Right lobe of liver (tissue), 6 donors: ENCODE results near the gene HDAC6. TPM values are rescaled to one million over a fixed set of nuclear protein-coding genes. Genes with fewer than 3 reads are reported as not detected.

Experiments used
- ATAC-seq, 4 donors: fragments of 200-7000 bp; cut with Tn5 transposase; one replicate each; pipeline ENCODE4 v1.9.1; 2020; ENCODE audit warnings: mild to moderate bottlenecking in 4 of 4, moderate library complexity in 4 of 4
- DNase-seq, 3 donors: peaks; one replicate each; pipeline ENCODE4 v3.0.0-alpha.2; 2020
- H3K27ac ChIP-seq, 3 donors: fragments of 200-600 bp; one replicate each; pipeline ENCODE4 v1.8.0; 2022
- H3K27me3 ChIP-seq, 2 donors: fragments of 200-600 bp; one replicate each; pipeline ENCODE4 v1.8.0; 2022
- H3K36me3 ChIP-seq, 4 donors: fragments of 200-600 bp; sonication (generic) in 1 of 4; one replicate each; pipeline versions ENCODE4 v1.5.1 to v1.8.0; 2017 to 2022; ENCODE audit warnings: control low read depth in 1 of 4
- H3K4me1 ChIP-seq, 4 donors: fragments of 200-600 bp; sonication (generic) in 1 of 4; one replicate each; pipeline versions ENCODE4 v1.5.1 to v1.8.0; 2017 to 2022; ENCODE audit warnings: control low read depth in 1 of 4
- H3K4me3 ChIP-seq, 3 donors: fragments of 200-600 bp; one replicate each; pipeline ENCODE4 v1.8.0; 2022
- H3K9me3 ChIP-seq, 4 donors: fragments of 200-600 bp; sonication (generic) in 1 of 4; one replicate each; pipeline versions ENCODE4 v1.5.1 to v1.8.0; 2017 to 2022; ENCODE audit warnings: control low read depth in 1 of 4
- POLR2A ChIP-seq: fragments of 450-650 bp; IDR thresholded peaks from one replicate; pipeline ENCODE4 v1.6.1; 2017; ENCODE audit warnings: antibody characterized with exemption, mild to moderate bottlenecking
- WGBS: methylation state at CpG from one replicate; pipeline ENCODE4 v1.1.6; 2018; ENCODE audit warnings: low coverage, low lambda C conversion rate; ENCODE audit not compliant: insufficient coverage; ENCODE audit errors: missing lambda C conversion rate; 5-methylcytosine and 5-hydroxymethylcytosine counted together
- intact Hi-C, 2 donors: fragments of 100-400 bp; cut with DNase I; formaldehyde crosslinking; loops; one replicate each; pipeline versions ENCODE4 v1.11.2 to v1.14.1; 2022
- total RNA-seq, 6 experiments: library from RNA; depleted of rRNA in 2 of 6; stranded (reverse); fragments of >200 nt in 2 of 6; fragmentation: NEBNext Ultra II Directional in 3 of 6; extraction: Animal tissue kit (Norgen Biotek cat#: 25700) in 3 of 6; gene quantifications; one replicate each; pipeline versions ENCODE4 v1.1.0 to v1.2.4, GENCODE V29; 2016 to 2023
- TF ChIP-seq, protein P1 (sequence below), 4 donors: fragments of 200-600 bp in 3 of 4; fragments of 450-650 bp in 1 of 4; IDR thresholded peaks; one replicate each; pipeline versions ENCODE4 v1.5.1 to v1.8.0; 2016 to 2022; ENCODE audit warnings: antibody characterized with exemption in 4 of 4, mild to moderate bottlenecking in 2 of 4
- donor health status: DM: no; HTN: yes; CAD: no.
- donor health status: DM: no; HTN: no; CAD: no.
- donor health status: DM: no; HTN: no; CAD: no.
- donor health status: DM: no; HTN: yes; CAD: no.
- donor health status: DM: no; HTN: yes; CAD: no.

Gene HDAC6
- total RNA-seq, 6 experiments from 2014 or later, result 84.4 to 173 (median 136) TPM

DNA sequence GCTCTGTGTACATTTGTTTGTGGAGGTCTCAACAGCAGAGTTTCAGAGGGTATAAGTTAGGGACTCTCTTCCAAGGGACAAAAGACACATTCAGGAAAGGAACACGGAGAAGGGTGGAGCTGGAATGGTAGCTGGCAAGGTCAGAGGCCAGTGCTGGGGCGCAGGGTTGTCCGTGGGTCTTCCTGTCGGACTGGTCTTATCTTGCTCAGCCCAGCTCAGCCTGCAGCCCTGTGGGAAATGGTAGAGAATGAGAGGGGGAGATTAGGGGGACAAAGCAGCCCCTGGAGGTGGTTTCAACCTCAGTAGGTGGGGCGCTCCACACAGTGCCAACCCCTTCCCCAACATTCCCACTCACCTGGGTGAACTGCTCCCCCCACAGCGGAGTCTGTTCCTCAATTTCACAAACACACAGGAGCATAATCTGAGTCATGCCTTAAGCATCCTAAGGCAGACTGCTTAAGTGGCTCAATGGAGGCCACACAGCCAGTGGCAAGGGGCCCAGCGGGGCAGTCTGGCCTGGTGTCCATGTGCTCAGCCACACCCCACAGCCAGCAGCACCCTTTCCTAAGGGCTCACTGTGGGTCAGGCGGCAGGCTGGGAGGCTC, 6.9 kb upstream of the HDAC6 start:
- 66% methylated on average over 4 of the region's 8 CpGs for whole genome bisulfite sequencing
- H3K27ac ChIP-seq, result no peak overlapping the region
- ATAC-seq, result no peak
- no peaks in the 10 kb centered on the region for H3K27me3 ChIP-seq
- TF ChIP-seq, protein P1, sequence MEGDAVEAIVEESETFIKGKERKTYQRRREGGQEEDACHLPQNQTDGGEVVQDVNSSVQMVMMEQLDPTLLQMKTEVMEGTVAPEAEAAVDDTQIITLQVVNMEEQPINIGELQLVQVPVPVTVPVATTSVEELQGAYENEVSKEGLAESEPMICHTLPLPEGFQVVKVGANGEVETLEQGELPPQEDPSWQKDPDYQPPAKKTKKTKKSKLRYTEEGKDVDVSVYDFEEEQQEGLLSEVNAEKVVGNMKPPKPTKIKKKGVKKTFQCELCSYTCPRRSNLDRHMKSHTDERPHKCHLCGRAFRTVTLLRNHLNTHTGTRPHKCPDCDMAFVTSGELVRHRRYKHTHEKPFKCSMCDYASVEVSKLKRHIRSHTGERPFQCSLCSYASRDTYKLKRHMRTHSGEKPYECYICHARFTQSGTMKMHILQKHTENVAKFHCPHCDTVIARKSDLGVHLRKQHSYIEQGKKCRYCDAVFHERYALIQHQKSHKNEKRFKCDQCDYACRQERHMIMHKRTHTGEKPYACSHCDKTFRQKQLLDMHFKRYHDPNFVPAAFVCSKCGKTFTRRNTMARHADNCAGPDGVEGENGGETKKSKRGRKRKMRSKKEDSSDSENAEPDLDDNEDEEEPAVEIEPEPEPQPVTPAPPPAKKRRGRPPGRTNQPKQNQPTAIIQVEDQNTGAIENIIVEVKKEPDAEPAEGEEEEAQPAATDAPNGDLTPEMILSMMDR (IDR thresholded peaks at IDR 0.05), result no peak
- no peak for TF ChIP-seq POLR2A
- no peak overlapping the region for H3K4me3 ChIP-seq
- no peaks in the 10 kb centered on the region for H3K4me1 ChIP-seq
- intact Hi-C loops, result no loop called here
- no peaks in the 10 kb centered on the region for H3K36me3 ChIP-seq
- H3K9me3 ChIP-seq, result no peaks in the 10 kb centered on the region
- DNase-seq, result no peak

DNA sequence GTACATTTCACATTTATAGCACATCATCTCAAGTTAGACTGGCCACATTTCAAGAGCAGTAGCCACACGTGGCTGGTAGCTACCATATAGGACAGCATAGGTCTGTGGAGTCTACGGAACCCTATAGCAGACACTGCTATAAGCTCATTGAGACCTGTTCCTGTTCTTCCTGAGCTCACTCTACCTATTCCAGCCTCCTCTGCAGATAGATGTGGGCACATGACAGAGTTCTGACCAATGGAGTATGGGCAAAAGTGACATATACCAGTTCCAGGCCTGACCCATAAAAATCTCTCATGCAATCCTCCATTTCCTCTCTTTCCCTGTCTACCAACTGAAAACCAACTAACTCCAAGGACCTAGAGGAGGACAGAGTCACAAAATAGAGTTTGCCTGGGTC, 3.5 kb upstream of the HDAC6 start:
- intact Hi-C loops, result no loop called here
- Histone ChIP-seq H3K27me3 (no peaks in the 10 kb centered on the region), H3K27ac (no peak overlapping the region), H3K4me3 (no peak overlapping the region), H3K9me3 (no peaks in the 10 kb centered on the region), H3K4me1 (no peaks in the 10 kb centered on the region), H3K36me3 (no peaks in the 10 kb centered on the region)
- DNase-seq (no peak), ATAC-seq (no peak)
- 70% methylated on average over 2 of the region's 2 CpGs for WGBS
- TF ChIP-seq, protein P1 (IDR thresholded peaks at IDR 0.05), result no peak
- no peak for TF ChIP-seq POLR2A

- Histone ChIP-seq H3K27me3 (no peaks in the 10 kb centered on the region), H3K4me1 (no peaks in the 10 kb centered on the region), H3K36me3 (no peaks in the 10 kb centered on the region), H3K9me3 (no peaks in the 10 kb centered on the region), H3K27ac (peak overlapping the region; percentile 79 to 90 (median 79)), H3K4me3 (peak overlapping the region; percentile 53 to 67 (median 56))
- DNase-seq (no peak), ATAC-seq (no peak)
- TF ChIP-seq POLR2A, result peak; percentile 19
- TF ChIP-seq, protein P1 (IDR thresholded peaks at IDR 0.05), result no peak
- intact Hi-C loops, result no loop called here
- 38% methylated on average over 14 of the region's 17 CpGs for WGBS
Measured at GRCh38 chrX:48800574-48801279, 1.1 kb upstream of the HDAC6 start.

GRCh38 chrX:48802089-48802904, 430 bp downstream of the HDAC6 start:
- Histone ChIP-seq H3K9me3 (no peaks in the 10 kb centered on the region), H3K36me3 (no peaks in the 10 kb centered on the region), H3K4me1 (no peaks in the 10 kb centered on the region), H3K4me3 (peak overlapping the region; percentile 36 to 55 (median 53)), H3K27ac (peak overlapping the region; percentile 77 to 93 (median 88)), H3K27me3 (no peaks in the 10 kb centered on the region)
- 36% methylated on average over 23 of the region's 40 CpGs for WGBS
- TF ChIP-seq, protein P1 (IDR thresholded peaks at IDR 0.05), result no peak
- TF ChIP-seq POLR2A, result peak; percentile 87
- ATAC-seq, result peak; percentile 67 to 77 (median 72)
- intact Hi-C loops, result no loop called here
- peak; percentile 86 to 90 (median 89) for DNase-seq
